Hindlimb muscle (tissue), 1 donor: ENCODE data around the gene PTGER2. TPM values are rescaled to one million over a fixed set of nuclear protein-coding genes. Genes with fewer than 3 reads are reported as not detected.

Source experiments
- polyA plus RNA-seq: library from polyadenylated mRNA; unstranded; fragments of 120-200 nt; gene quantifications from one replicate; pipeline ENCODE4 v1.2.1, GENCODE V29; 2013; ENCODE audit not compliant: insufficient read length

Gene PTGER2
- polyA plus RNA-seq, 1 donor, result 1.1 TPM

Other genes with a start within 250 kb of the PTGER2 start
- 86.3 TPM for gene NID2, start 245.3 kb upstream of the PTGER2 start, polyA plus RNA-seq
- gene PTGDR, start 46.6 kb upstream of the PTGER2 start, polyA plus RNA-seq, result 0.37 TPM
- gene TXNDC16, start 238.2 kb downstream of the PTGER2 start, polyA plus RNA-seq, result 5.3 TPM
- gene GPR137C, start 238.5 kb downstream of the PTGER2 start, polyA plus RNA-seq, result 2.4 TPM